HepG2 (cell line): ENCODE data around the gene SHFL. TPM values are rescaled to one million over a fixed set of nuclear protein-coding genes. Genes with fewer than 3 reads are reported as not detected.
A peak's percentile ranks its signal among the peaks of the same experiment; 100 is the strongest.

Source experiments
- HMG20A ChIP-seq: IDR thresholded peaks from 2 replicates; pipeline ENCODE4 v1.6.1; 2016; ENCODE audit warnings: borderline replicate concordance
- HNF4A ChIP-seq: sonication (generic); formaldehyde crosslinking; IDR thresholded peaks from 2 replicates; pipeline ENCODE4 v1.4.0; 2020; ENCODE audit warnings: missing genetic modification reagents
- HNRNPH1 ChIP-seq: fragments of 200-400 bp; formaldehyde crosslinking; optimal IDR thresholded peaks from 2 replicates; pipeline ENCODE3; 2017; ENCODE audit warnings: mild to moderate bottlenecking, low read depth, low read length
- KDM3A ChIP-seq: IDR thresholded peaks from 2 replicates; pipeline ENCODE4 v1.6.1; 2018; ENCODE audit warnings: low read depth, missing compliant biosample characterization
- MZF1 ChIP-seq: sonication (generic); formaldehyde crosslinking; IDR thresholded peaks from 2 replicates; pipeline ENCODE4 v1.8.1; 2023; ENCODE audit warnings: mild to moderate bottlenecking, missing genetic modification reagents, borderline replicate concordance
- PATZ1 ChIP-seq: sonication (generic); formaldehyde crosslinking; IDR thresholded peaks from 2 replicates; pipeline ENCODE4 v1.4.0; 2020; ENCODE audit warnings: missing genetic modification reagents
- PCBP1 ChIP-seq: fragments of 200-400 bp; formaldehyde crosslinking; IDR thresholded peaks from 2 replicates; pipeline ENCODE4 v1.6.1; 2017; ENCODE audit warnings: mild to moderate bottlenecking, low read depth, low read length, borderline replicate concordance
- POGK ChIP-seq: sonication (generic); formaldehyde crosslinking; conservative IDR thresholded peaks from 2 replicates; pipeline ENCODE4 v1.8.0; 2022; ENCODE audit warnings: mild to moderate bottlenecking, moderate library complexity, missing genetic modification reagents
- PRDM10 ChIP-seq: sonication (generic); formaldehyde crosslinking; IDR thresholded peaks from 2 replicates; pipeline ENCODE4 v1.4.0; 2020; ENCODE audit warnings: low read depth, missing genetic modification reagents
- RXRA ChIP-seq: sonication (generic); formaldehyde crosslinking; IDR thresholded peaks from 2 replicates; pipeline ENCODE4 v1.5.1; 2020; ENCODE audit warnings: missing genetic modification reagents
- SIN3A ChIP-seq: IDR thresholded peaks from 2 replicates; pipeline ENCODE4 v1.6.1; 2011; ENCODE audit warnings: low read depth, mild to moderate bottlenecking, control low read depth, low read length, borderline replicate concordance
- ZBTB39 ChIP-seq: sonication (generic); formaldehyde crosslinking; IDR thresholded peaks from 2 replicates; pipeline ENCODE4 v1.5.0; 2020; ENCODE audit warnings: missing genetic modification reagents
- ZNF30 ChIP-seq: sonication (generic); formaldehyde crosslinking; IDR thresholded peaks from 2 replicates; pipeline ENCODE4 v1.5.0; 2020; ENCODE audit warnings: mild to moderate bottlenecking, missing genetic modification reagents
- ZNF503 ChIP-seq: sonication (generic); formaldehyde crosslinking; IDR thresholded peaks from 2 replicates; pipeline ENCODE4 v1.4.0; 2020; ENCODE audit warnings: missing genetic modification reagents
- ZNF567 ChIP-seq: sonication (generic); formaldehyde crosslinking; IDR thresholded peaks from 2 replicates; pipeline ENCODE4 v1.8.1; 2023; ENCODE audit warnings: mild to moderate bottlenecking, missing genetic modification reagents, borderline replicate concordance
- ZNF691 ChIP-seq: sonication (generic); formaldehyde crosslinking; IDR thresholded peaks from 2 replicates; pipeline ENCODE4 v1.4.0; 2020; ENCODE audit warnings: missing genetic modification reagents, low read depth, mild to moderate bottlenecking, borderline replicate concordance
- polyA plus RNA-seq, 8 experiments: library from polyadenylated mRNA; depleted of rRNA in 3 of 8; stranded (reverse) in 7 of 8; unstranded in 1 of 8; fragments of >200 nt; fragmentation: Illumina TruSeq in 4 of 8; extraction: Trizol in 4 of 8; gene quantifications; 2 replicates each; pipeline versions ENCODE4 v1.2.1 to v1.2.3, GENCODE V29; 2011 to 2016; ENCODE audit warnings: low read depth in 4 of 8, missing spikeins in 1 of 8, mixed read lengths in 1 of 8; ENCODE audit not compliant: insufficient read depth in 1 of 8
- total RNA-seq, 5 experiments: library from RNA; depleted of rRNA; stranded (reverse); fragments of >200 nt; fragmentation: Illumina TruSeq; extraction: Trizol; gene quantifications; 2 replicates each; pipeline ENCODE4 v1.2.3, GENCODE V29; 2016; ENCODE audit warnings: low read depth in 1 of 5

SHFL gene
- total and polyA plus RNA-seq, 2 of the 13 experiments (the other 11 are each of a cell fraction or from before 2014, with no cell fraction given): 12.3 to 36.4 TPM

GRCh38 chr19:10112895-10113591, 26.9 kb downstream of the SHFL start (continued):
- no peak for TF ChIP-seq ZNF503
- TF ChIP-seq ZBTB39 (CRISPR knock-in tag): no peak
- no peak for TF ChIP-seq MZF1
- no peak for TF ChIP-seq ZNF567 (CRISPR knock-in tag)
- TF ChIP-seq POGK (CRISPR knock-in tag): no peak
- TF ChIP-seq KDM3A: no peak
- no peak for TF ChIP-seq PRDM10 (CRISPR knock-in tag)
- no peak for TF ChIP-seq HMG20A (CRISPR knock-in tag)
- TF ChIP-seq PCBP1: 0 out of 2 replicates have a peak, but pooled peaks have one; percentile 50
- peak; percentile 62 for TF ChIP-seq HNRNPH1
- TF ChIP-seq ZNF691 (CRISPR knock-in tag): no peak
- peak; percentile 97 for TF ChIP-seq PATZ1 (CRISPR knock-in tag)
- TF ChIP-seq RXRA (CRISPR knock-in tag): peak; percentile 96
- no peak for TF ChIP-seq SIN3A
- TF ChIP-seq HNF4A: peak; percentile 64
- TF ChIP-seq ZNF30 (CRISPR knock-in tag): no peak
